ENCODE data around the gene ZNF23. TPM values are rescaled to one million over a fixed set of nuclear protein-coding genes. Genes with fewer than 3 reads are reported as not detected.

ZNF23 gene
- total RNA-seq, 1 experiment from 2014 or later: 11.1 TPM

DNA sequence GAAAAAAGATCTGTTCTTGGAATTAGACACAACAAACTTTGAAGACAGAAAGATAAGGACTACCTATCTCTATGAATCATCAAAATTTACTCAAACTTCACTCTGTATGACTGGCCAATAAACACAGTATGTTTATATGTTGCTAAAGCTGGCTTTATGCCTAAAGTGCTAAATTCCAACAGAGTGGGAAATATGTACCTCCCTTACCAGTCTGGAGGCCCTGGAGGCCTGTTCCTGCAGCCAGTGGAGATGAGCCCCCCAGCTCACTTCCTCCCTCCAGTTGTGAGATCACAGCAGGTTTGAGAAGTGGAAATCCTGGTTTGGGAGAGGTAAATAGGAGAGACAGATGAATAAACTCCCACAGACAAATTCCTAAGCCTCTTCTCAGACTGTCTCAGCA, 9.0 kb downstream of the ZNF23 start:
- H3K4me2 ChIP-seq (ENCODE audit: low read length): no peak overlapping the region
- no peak overlapping the region for H2AFZ ChIP-seq (ENCODE audit: low read depth, low read length, poor library complexity, severe bottlenecking)
- H3K27me3 ChIP-seq (ENCODE audit: insufficient read depth, low read length): no peaks in the 10 kb centered on the region
- peaks cover 2 to 47% of the 10 kb centered on the region in 2 experiments; a peak in 2 of 4 replicates for H3K36me3 ChIP-seq (ENCODE audit: control insufficient read depth in 1 of 2, insufficient read depth in 2 of 2, low read length in 2 of 2)
- ChIA-PET POLR2A (no interaction called here), CTCF (no interaction called here), RAD21 (ENCODE audit: low non-redundant PET in 1 of 2, low total read pairs in 2 of 2, uncharacterized antibody in 2 of 2, unreplicated experiment in 2 of 2) (no interaction called here)
- DNase-seq (ENCODE audit: low read depth, low spot score): no peak
- no peak overlapping the region for H3K4me3 ChIP-seq (replicated peaks in 1 of 2; ENCODE audit: low read depth in 1 of 2, low read length in 2 of 2)
- H3K9ac ChIP-seq (ENCODE audit: low read length): no peak overlapping the region
- TF ChIP-seq FOSL1 (IDR thresholded peaks at IDR 0.05; ENCODE audit: low read depth): no peak
- no peak for TF ChIP-seq CBX3 (IDR thresholded peaks at IDR 0.05; ENCODE audit: low read depth)
- no peak for TF ChIP-seq YY1 (IDR thresholded peaks at IDR 0.05; ENCODE audit: extremely low read depth, insufficient replicate concordance, low read depth, low read length)
- TF ChIP-seq, protein P1, sequence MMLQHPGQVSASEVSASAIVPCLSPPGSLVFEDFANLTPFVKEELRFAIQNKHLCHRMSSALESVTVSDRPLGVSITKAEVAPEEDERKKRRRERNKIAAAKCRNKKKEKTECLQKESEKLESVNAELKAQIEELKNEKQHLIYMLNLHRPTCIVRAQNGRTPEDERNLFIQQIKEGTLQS (IDR thresholded peaks at IDR 0.05): no peak
- TF ChIP-seq, protein P2, sequence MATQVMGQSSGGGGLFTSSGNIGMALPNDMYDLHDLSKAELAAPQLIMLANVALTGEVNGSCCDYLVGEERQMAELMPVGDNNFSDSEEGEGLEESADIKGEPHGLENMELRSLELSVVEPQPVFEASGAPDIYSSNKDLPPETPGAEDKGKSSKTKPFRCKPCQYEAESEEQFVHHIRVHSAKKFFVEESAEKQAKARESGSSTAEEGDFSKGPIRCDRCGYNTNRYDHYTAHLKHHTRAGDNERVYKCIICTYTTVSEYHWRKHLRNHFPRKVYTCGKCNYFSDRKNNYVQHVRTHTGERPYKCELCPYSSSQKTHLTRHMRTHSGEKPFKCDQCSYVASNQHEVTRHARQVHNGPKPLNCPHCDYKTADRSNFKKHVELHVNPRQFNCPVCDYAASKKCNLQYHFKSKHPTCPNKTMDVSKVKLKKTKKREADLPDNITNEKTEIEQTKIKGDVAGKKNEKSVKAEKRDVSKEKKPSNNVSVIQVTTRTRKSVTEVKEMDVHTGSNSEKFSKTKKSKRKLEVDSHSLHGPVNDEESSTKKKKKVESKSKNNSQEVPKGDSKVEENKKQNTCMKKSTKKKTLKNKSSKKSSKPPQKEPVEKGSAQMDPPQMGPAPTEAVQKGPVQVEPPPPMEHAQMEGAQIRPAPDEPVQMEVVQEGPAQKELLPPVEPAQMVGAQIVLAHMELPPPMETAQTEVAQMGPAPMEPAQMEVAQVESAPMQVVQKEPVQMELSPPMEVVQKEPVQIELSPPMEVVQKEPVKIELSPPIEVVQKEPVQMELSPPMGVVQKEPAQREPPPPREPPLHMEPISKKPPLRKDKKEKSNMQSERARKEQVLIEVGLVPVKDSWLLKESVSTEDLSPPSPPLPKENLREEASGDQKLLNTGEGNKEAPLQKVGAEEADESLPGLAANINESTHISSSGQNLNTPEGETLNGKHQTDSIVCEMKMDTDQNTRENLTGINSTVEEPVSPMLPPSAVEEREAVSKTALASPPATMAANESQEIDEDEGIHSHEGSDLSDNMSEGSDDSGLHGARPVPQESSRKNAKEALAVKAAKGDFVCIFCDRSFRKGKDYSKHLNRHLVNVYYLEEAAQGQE (IDR thresholded peaks at IDR 0.05; ENCODE audit: low read depth): no peak
- no peak for TF ChIP-seq RAD21 (IDR thresholded peaks at IDR 0.05; ENCODE audit: low read depth)
- TF ChIP-seq ZFX (IDR thresholded peaks at IDR 0.05): no peak
- TF ChIP-seq ZNF274 (IDR thresholded peaks at IDR 0.05; ENCODE audit: low read depth, low read length): no peak
- TF ChIP-seq EGR1 (IDR thresholded peaks at IDR 0.05; ENCODE audit: low read depth): no peak
- no peak overlapping the region for H3K27ac ChIP-seq (ENCODE audit: low read depth, low read length)
- H3K9me3 ChIP-seq (ENCODE audit: control insufficient read depth in 1 of 2, insufficient read depth in 1 of 2, low read depth in 1 of 2, low read length in 2 of 2): peaks cover 19 to 21% of the 10 kb centered on the region in 2 experiments; a peak in 3 of 4 replicates
- no peak for ATAC-seq
- H4K20me1 ChIP-seq (ENCODE audit: insufficient read depth): no peaks in the 10 kb centered on the region
- H3K4me1 ChIP-seq (ENCODE audit: control insufficient read depth in 1 of 2, insufficient read depth in 2 of 2, low read length in 2 of 2): no peaks in the 10 kb centered on the region
- intact Hi-C loops (cut with micrococcal nuclease): loop anchor here (5.0 kb wide), 1 partner anchor 39 kb away; no protein-coding TSS in a partner anchor
- BruUV-seq (replicated peaks): no TSS peak
- H3K9me2 ChIP-seq (ENCODE audit: insufficient read depth): no peaks in the 10 kb centered on the region
- H3K79me2 ChIP-seq (ENCODE audit: insufficient read depth, low read length): no peaks in the 10 kb centered on the region

Measured in HCT116 (cell line).